HG03066 (cell line): Measurements from ENCODE around the gene CCDC18.

Experiments
- ATAC-seq: cut with Tn5 transposase; IDR thresholded peaks from one replicate; pipeline ENCODE4 v1.9.1; 2021; ENCODE audit warnings: low read depth; ENCODE audit not compliant: unreplicated experiment

The CCDC18 gene

DNA sequence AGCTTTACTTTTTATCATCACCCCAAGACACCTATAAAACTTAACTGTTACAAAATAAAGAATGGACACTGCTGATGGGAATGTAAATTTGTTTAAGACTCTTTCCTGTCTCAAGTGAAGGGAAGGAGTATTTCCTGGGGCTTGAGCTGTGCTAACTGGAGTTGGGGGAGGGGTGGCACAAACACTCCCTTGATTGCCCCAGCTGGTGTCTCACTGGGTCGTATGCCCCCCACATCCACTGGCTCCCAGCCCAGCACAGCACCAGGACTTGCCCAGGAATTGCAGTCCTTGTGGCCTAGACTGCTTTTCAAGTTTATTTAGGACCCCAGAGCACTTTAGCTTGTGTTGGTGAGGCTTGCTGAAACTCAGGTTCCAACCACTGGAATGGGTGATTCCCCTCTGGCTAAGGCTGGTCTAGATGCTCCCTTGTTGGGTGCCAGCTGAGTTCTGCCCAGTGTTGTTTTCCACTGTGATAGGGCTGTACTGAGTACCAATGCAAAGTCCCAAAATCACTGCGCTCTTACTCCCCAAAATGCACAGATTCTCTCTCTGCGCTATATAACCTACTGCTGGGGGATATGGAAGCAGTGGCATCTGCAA, 116.1 kb downstream of the CCDC18 start:
- no peak for ATAC-seq

DNA sequence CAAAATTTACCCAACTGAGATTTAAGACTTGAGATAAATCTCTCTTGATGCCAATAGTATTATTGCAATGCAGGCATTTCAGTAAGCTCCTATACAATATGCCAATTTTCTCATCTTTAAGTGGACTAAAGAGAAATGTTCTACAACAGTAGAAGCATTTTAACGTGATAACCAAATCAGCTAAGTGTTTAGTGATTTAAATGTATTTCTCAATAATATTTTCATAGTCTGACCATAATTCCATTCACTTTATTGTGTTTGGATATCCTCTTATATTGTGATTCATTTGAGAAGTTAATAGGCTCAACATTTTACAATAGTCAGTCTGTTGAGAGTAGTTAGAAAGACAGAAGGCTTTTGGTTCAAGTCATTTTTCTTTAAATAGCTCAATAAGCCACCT, 120.6 kb downstream of the CCDC18 start:
- no peak for ATAC-seq

GRCh38 chr1:93302078-93302477, 121.6 kb downstream of the CCDC18 start:
- ATAC-seq = no peak

DNA sequence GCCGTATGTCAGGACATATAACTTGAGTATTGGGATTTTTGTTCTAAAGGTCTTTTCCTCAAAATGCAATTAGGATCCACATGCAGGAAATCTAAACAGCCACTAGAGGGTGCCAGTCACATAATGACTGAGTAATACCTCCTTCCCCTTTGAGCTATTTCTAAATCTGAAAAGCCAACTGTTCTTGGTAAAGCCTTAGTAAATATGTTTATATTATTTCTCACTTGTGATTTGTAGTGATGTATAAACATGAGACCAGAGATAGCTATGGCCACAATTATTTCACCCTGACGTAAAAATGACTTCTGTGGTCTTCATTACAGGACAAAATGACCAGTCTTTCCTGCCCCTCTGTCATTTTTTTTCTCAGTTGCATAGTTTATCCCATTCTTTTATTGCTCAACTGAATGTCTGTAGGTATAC, 124.2 kb downstream of the CCDC18 start:
- ATAC-seq = peak; percentile 63

DNA sequence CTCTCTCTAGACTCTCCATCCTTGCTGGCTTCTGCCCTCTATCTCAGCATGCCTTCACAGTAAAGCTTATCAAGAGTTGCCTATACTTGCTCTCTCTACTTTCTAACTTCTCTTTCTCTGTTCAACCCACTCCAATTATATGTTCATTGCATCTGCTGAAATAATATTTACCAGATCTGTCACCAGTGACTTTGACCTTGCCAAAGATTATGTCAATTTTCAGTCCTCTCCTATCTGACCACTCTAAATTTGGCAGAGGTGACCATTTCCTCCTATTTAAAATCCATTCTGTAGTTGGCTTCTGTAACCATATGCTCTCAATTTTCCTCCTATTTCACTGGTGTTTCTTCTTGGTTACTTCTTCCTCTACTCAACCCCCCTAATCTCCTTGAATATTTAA, 126.4 kb downstream of the CCDC18 start:
- ATAC-seq = no peak

DNA sequence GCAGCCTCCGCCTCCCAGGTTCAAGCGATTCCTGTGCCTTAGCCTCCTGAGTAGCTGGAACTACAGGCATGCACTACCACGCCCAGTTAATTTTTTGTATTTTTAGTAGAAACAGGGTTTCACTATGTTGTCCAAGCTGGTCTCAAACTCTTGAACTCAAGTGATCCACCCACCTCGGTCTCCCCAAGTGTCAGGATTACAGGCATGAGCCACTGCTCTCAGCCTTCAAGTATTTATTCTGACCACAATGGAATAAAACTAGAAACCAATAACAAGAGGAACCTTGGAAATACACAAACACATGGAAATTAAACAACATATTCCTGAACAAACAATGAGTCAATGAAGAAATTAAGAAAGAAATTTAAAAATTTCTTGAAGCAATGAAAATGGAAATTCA, 132.5 kb downstream of the CCDC18 start:
- no peak for ATAC-seq

DNA sequence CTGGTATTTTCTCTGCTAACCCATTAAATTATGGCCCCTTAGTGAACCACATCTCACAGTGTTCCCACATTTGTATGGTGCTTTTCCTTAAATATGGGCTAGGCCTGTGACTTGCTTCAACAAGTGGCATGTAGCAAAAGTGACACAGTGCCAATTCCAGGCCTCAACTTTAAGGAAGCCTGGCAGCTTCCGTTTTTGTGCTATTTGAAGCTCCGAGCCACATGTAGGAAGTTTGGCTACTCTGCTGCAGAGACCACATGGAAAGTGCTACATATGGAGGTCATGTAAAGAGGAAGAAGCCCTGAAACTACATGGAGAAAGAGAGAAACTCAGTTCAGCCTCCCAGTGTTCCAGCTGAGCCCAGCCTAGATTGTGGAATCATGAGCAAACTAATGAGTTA, 136.7 kb downstream of the CCDC18 start:
- no peak for ATAC-seq

- ATAC-seq = no peak
Measured at GRCh38 chr1:93317943-93318342, 137.4 kb downstream of the CCDC18 start.

DNA sequence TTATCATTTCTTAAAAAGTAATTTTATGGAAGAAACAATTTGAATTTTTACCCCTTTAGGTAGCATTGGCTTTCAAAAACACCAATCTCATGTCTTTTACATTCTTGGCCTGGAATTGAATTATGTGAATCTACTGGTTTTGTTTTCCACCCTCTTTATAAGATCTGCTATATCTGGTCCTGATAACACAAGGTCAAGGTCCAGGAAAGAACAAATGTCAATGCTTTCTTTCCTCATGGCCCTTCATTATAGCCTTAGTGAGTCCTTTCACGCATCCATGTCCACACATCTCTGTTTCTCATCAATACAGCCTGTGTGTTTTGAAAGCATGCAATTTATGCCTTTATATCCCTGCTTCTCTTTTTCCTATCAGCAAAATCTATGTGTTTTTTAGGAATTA, 141.2 kb downstream of the CCDC18 start:
- no peak for ATAC-seq

DNA sequence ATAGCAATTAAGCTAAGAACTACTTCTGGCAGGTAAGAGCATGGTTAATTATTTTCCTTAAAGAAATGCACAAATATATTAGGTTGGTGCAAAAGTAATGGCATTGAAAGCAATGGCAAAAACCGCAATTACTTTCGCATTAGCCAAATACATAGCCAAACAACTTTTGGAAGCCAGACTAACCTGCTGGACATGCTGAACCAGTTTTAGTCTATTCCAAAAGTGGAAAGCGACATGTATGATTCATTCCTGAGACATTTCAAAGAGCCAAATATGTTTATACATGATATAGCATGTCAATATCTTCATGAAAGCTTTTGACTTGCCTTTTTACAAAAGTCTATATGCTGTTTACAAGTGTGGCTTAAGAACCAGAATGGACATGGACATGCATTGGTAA, 141.8 kb downstream of the CCDC18 start:
- no peak for ATAC-seq

DNA sequence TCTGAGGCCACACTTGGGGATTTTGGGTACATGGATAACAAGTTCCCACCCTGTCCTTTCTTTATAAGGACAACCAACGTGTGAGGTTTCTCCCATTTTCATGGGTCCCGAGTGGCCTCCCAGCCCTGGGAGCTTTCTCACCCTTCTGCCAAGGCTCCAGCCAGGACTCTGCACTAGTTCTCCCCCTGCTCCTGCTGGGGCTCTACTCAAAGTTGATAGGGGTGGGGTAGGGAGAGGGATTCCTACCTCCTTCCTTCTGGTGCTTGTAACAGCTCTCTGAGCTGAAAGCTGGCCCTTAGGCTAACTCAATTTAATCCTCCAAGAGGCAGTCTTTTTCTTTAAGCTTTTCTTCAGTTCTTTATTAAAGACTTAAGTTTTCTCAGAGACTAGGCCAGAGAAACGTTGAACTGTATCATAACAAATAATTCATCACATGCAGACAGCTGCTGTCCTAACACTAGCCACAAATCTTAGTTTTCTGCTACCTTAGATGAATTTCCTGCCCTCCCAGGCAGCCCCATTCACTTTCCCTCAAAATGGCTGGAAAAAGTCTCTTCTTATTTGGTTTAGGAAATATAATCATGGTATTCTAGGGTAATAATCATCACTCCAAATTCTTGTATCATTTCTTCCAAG, 142.8 kb downstream of the CCDC18 start:
- ATAC-seq = no peak

DNA sequence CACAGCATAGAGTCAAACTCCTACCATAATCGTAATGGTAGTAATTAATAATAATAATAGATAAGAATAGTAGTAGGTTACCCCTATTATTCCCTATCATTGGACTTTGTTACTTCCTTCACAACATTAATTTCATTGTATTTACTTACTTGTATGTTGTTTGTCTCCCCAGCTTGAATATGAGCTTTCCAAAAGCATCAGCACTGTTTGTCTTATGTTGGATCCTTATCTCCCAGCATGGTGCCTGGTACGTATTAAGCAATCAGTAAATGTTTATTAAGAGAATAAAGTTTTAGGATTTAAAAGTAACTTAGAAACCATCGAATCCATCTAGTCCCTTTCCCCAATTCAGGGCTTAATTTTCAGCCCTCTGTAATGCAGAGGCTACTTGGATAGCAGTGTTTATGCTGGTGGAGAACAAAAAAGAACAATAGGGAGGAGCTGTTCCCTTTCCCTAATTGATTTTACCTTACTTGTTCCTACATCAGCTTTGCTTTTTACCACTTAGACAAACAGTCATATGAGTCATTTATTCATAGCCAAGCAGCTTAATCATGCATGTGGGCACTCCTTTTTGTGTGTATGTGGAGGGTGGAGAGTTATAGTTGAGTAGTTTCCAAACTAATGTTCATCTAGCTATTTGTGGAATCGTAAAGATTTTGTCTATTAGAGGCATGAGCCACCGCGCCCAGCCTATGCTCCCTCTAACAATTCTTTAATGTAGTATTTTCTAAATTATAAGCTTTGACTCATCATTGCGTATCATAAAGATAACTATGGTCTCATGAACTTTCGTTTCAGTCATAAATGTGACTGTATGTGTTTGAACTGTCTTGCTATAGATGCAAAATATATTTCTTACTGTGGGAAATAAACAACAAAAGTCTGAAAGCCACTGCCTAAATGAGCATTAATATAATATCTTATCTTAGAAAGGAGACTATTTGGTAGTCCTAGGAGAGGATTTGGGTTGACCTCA, 144.3 kb downstream of the CCDC18 start:
- ATAC-seq = no peak
